ENCODE data around the gene MEPE. TPM values are rescaled to one million over a fixed set of nuclear protein-coding genes. Genes with fewer than 3 reads are reported as not detected.

MEPE gene
- total RNA-seq: not detected in 2 replicates

GRCh38 chr4:87832669-87833068, at the start of gene MEPE:
Gene MEPE, plus strand, starts transcription at chr4:87832969. Its CDS starts 1,746 bp downstream, at chr4:87834715.

GRCh38 chr4:87799301-87800113, 33.3 kb upstream of the MEPE start, which contains the start of gene IBSP:
Gene IBSP, plus strand, starts transcription at chr4:87799554. Its CDS starts 2,808 bp downstream, at chr4:87802362.

Other genes starting within 250 kb of the MEPE start
- not detected in 2 replicates for gene DSPP, start 224.4 kb upstream of the MEPE start, total RNA-seq
- not detected in 2 replicates for gene DMP1, start 182.7 kb upstream of the MEPE start, total RNA-seq
- gene IBSP, start 33.4 kb upstream of the MEPE start, total RNA-seq: not detected in 2 replicates
- gene SPP1, start 142.7 kb downstream of the MEPE start, total RNA-seq: not detected in 2 replicates
- gene PKD2, start 174.7 kb downstream of the MEPE start, total RNA-seq: 20.8 and 23.3 TPM in 2 replicates

Measured in cardiac atrium fibroblast (primary cell).